ENCODE data around the gene ZNF280A.
"Not testable (repeated sequence)": the region's sequence is repeated elsewhere in the genome, so short reads cannot be mapped to it uniquely, and the experiment has no call there.

ZNF280A gene

DNA sequence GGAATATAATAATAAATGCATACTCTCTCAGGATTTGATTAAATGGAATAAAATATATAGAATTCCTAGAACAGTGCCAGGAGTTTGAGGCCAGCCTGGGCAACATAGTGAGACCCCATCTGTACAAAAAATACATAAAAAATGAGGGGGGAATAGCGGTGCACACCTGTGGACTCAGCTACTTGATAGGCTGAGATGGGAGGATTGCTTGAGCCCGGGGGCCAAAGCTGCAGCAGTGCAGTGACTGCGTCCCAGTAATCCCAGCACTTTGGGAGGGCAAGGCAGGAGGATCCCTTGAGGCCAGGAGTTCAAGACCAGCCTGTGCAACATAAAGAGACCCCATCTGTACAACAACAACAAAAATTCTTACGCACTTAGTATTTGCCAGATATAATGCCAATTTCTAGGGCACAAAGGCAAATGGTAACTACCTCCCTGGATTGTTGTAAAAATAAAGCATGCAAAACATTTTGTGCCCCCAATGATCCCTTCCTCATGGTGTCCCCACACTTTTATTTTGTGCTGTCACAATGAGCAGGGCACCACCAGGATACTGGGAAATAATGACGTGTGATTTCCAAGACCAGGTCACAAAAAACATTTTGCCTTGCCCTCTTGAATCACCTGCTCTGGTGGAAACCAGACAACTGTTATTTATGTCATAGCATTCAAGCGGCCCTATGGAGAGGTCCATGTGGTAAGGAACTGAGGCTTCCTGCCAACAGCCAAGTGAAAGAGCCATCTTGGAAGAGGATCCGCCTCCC lies 18.3 kb upstream of the ZNF280A start:
- DNase-seq: no peak

DNA sequence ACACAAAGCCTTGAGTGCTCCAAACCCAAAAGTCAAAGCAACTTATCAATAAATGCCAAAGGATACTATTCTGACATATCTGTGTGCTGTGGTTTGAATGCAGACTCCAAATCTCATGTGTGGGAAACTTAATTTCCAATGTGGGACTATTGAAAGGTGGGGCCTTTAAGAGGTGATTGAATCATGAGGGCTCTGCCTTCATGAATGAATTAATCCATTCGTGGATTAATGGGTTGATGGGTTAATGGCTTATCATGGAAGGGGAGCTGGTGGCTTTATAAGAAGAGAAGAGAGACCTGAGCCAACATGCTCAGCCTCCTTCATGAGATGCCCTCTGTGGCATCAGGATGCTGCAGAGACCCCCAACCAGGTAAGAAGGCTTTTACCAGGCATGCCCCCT lies 16.8 kb upstream of the ZNF280A start:
- DNase-seq: no peak

DNA sequence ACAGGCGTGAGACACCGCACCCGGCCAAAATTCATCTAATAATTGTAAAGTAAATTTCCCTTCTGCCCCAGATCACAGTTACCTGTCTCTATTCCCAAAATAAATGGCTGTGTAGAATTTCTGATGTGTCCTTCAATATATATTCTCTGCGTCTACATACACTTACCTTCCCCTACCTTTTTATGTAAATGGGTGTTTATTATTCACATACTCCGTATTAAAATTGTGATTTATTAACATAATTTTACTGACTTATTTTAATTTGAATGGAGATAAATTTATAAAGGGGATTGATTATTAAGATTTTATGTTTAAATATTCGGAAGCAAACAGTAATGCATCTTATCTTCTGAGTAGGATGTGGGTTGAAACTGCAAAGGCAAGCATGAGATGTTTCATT lies 16.4 kb upstream of the ZNF280A start:
- DNase-seq: no peak

DNA sequence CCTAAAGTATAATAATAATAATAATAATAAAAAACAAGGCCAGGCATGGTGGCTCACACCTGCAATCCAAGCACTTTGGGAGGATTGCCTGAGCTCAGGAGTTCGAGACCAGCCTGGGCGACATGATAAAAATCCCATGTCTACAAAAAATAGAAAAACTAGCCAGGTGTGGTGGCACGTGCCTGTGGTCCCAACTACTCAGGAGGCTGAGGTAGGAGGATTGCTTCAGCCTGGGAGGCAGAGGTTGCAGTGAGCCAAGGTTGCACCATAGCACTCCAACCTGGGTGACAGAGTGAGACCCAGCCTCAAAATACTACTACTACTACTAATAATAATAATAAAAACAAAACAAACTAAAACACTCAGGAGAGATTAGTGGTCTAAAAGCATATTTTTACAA lies 15.6 kb upstream of the ZNF280A start:
- no peak for DNase-seq

DNA sequence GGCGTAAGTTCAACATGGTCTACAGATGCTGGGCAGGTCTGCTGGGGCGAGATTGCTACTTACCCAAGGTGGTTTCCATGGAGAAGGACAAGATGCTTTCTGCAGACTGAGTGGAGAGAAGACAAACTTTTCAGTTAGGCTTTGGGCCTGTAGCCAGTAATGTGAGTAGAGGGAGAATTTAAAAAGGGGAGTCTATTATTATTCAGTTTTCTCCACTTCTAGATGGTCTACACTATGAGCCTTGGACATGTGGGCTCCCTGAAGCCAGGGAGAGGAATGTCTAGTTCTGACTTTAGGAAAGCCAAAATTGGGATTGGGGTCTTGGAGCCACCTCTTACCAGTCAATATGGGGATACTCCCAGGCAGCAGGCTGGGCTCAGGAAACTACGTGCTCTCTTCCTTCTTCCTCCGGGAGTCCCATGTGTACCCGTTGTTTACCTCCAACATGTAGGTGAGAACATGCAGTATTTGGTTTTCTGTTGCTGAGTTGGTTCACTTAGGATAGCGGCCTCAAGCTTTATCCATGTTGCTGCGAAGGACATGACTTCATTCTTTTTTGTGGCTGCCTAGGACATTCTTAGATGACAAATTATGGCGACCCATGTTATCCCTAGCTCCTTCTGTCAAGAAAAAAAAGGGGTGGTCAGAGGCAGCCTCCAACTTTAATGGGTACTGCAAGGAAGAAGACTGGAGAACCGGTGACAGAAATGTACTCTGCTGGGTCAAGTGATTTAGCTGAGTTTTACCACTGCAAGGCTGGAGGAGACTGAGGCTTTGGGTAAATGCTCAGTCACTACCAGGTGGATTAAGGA lies 14.7 kb upstream of the ZNF280A start:
- DNase-seq: no peak

DNA sequence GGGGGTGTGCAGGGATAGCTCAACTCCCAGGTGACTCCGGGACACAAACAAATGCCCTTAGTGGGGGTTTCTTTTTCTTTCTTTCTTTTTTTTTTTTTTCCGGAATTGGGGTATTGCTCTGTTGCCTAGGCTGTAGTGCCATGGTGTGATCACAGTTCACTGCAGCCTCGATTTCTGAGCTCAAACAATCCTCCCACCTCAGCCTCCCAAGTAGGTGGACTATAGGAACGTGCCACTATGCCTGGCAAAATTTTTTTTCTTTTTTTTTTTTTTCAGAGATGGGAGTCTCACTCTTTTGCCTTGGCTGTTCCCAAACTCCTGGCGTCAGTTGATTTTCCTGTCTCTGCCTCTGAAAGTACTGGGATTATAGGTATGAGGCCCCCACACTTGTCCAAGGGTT lies 13.8 kb upstream of the ZNF280A start:
- DNase-seq: no peak

DNA sequence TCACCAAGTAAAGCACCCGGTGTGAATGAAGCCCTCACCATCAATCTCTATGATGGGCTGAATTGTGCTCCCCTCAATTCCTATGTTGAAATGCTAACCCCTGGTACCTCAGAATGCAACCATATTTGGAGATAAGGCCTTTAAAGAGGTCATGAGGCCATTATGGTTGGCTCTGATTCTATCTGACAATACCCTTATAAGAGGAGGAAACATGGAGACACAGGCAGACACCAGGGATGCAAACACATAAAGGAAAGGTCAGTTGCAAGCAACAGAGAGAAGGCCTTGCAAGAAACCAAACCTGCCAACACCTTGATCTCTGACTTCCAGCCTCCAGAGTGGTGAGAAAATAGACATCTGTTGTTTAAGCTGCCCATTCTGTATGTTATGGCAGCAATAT lies 13.3 kb upstream of the ZNF280A start:
- no peak for DNase-seq

DNA sequence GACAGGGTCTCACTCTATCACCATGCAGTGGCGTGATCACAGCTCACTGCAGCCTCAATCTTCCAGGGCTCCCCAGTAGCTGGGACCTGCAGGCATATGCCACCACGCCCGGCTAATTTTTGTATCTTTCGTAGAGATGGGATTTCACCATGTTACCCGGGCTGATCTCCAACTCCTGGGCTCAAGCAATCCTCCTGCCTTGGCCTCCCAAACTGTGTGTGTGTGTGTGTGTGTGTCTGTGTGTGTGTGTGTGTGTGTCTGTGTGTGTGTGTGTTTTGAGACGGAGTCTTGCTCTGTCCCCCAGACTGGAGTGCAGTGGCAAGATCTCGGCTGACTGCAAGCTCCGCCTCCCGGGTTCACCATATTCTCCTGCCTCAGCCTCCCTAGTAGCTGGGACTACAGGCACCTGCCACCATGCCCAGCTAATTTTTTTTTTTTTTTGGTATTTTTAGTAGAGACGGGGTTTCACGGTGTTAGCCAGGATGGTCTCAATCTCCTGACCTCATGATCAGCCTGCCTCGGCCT lies 12.5 kb upstream of the ZNF280A start:
- not testable (repeated sequence) for DNase-seq

DNA sequence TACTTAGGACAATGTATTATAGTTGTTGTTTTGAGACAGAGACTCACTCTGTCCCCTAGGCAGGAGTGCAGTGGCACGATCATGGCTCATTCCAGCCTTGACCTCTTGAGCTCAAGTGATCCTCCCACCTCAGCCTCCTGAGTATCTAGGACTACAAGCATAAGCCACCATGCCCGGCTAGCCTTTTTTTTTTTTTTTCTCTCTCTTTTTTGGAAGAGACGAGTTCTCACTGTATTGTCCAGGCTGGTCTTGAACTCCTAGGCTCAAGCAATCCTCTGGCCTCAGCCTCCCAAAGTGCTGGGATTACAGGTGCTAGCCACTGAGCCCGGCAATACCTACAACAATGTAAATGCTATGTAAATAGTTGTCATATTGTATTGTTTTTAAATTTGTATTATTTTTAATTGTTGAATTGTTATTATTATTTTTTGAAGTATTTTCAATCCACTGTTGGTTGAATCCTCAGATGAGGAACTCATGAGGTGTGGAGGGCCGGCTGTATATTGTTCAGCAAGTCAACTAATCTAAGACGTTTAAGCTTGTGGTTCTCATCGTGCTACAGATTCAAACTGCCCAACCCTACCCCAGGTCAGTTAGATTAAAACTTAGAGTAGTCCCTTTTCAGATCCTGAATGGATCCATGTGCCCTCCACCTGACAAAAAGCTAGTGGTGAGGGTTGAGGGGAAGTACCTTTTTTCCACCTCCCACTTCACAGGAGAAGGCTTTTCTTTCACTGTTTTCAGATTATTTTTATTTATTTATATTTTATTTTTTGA lies 11.9 kb upstream of the ZNF280A start:
- DNase-seq: no peak

DNA sequence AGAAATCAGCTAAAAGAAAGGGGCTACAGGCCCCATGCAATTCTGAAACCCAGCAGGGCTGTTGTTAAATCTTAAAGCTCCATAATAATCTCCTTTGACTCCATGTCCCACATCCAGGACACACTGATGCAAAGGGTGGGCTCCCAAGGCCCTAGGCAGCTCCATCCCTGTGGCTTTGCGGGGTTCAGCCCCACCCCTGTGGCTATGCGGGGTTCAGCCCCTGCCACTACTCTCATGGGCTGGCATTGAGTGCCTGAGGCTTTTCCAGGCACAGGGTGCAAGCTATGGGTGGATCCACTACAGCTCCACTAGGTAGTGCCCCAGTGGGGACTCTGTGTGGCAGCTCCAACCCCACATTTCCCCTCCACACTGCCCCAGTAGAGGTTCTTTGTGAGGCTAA lies 8.7 kb upstream of the ZNF280A start:
- DNase-seq: no peak

DNA sequence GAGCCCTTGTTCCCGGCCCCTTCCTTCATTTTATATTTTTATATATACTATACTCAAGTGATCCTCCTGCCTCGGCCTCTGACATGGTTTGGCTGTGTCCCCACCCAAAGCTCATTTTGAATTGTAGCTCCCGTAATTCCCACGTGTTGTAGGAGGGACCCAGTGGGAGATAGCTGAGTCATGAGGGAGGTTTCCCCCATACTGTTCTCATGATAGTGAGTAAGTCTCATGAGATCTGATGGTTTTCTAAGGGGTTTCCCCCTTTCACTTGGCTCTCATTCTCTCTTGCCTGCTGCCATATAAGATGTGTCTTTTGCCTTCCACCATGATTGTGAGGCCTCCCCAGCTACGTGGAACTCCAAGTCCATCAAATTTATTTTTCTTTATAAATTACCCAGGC lies 7.2 kb upstream of the ZNF280A start:
- DNase-seq: no peak

DNA sequence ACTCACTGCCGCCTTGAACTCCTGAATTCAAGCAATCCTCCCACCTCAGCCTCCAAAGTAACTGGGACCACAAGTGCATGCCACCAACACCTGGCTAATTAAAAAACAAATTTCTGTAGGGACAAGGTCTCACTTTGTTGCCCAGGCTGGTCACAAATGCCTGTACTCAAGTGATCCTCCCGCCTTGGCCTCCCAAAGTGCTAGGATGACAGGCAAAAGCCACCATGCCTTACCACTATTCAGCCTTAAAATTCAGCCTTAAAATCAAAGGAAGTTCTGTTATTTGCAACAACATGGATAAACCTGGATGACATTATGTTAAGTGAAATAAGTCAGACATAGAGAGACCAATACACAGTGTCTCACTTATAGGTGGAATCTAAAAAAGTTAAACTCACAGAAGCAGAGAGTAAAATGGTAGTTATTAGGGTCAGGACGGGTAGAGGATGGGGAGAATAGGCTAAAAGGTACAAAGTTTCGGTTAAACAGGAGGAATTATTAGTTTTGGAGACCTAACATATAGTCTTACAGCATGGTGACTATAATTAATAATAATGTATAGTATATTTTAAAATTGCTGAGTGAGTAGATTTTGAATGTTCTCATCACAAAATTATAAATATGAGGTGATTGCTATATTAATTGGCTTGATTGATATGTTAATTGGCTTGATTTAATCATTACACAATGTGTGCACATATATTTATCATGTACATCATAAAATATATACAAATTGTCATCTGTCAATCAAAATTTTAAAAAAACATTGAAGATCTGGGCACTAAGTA lies 6.2 kb upstream of the ZNF280A start:
- DNase-seq: no peak

DNA sequence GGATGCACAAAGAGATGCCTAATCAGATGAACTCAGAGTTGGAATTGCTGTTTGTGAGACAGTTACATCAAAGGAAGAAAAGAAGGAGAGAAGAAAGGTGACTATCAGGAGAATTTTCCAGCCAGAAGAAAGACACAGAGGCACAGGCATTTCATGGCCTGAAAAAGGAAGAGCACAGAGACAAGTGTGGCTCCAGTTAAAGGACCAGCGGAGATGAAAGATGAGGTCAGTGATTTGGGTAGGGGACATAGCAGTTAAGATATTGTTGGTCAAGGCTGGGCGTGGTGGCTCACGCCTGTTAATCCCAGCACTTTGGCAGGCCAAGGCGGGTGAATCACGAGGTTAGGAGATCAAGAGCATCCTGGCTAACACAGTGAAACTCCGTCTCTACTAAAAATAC lies 3.4 kb upstream of the ZNF280A start:
- DNase-seq: no peak

DNA sequence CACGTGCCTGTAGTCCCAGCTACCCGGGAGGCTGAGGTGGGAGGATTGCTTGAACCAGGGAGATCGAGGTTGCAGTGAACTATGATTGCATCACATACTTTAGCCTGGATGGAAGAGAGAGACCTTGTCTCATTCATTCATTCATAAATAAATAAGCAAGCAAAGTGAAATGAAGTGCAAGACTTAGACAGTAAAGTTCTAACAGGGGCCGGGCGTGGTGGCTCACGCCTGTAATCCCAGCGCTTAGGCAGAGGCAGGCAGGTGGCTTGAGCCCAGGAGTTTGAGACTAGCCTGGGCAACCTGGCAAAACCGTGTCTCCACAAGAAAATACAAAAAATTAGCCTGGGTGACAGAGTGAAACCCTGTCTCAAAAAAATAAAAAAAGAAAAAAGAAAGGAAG lies 1.6 kb upstream of the ZNF280A start:
- DNase-seq: no peak

DNA sequence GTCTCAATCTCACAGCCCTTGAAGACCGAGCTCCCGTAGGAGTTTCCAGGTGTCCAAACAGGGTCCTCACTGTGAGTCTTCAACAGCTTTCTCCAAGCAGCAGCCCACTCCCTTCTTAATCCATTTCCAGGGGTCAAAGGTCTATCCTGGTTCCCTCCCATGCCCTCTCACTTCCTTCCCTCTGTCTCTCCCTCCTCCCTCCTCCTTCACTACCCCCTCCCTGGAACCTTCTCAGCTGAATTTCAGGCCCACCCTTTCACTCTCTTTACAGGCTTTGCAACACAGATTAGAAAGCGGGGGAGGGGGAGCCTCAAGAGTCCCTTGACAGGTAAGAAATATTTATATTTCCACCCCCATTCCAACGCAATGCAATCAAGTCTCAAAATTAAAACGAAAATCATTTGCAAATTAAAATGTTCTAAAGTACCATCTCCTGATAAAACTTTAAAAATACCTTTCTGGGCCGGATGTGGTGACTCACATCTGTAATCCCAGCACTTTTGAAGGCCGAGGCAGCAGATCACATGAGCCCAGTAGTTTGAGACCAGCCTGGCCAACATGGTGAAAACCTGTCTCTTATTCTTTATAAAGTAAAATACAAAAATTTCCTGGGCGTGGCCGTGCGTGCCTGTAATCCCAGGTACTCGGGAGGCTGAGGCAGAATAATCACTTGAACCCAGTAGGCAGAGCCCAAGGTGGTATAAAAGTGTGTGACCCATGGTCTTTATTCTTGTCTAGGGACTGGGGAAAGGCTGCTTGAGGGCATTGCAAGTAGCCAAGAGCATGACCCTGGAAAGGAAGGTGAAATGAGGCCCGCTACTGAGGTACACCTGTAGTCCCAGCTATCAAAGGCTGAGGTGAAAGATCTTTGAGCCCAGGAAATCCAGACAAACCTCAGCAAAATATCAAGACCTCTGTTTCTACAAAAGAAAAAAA lies 865 bp upstream of the ZNF280A start:
- no peak for DNase-seq

DNA sequence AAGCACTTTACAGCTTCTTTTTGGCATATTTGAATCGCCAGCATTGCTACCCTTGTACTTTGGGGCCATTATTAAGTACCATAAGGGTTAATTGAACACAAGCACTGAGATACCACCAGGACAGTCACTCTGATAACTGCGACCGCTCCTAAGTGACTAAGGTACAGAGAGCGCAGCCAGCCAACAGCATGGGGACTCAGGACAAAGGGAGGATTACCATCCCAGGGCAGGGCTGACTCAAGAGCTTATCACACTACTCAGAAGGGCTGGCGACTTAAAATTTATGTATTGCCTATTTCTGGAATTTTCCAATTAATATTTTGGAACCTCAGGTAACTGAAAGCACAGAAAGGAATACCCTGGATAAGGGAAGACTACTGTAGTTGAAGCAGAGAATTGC lies 479 bp downstream of the ZNF280A start:
- DNase-seq: no peak

DNA sequence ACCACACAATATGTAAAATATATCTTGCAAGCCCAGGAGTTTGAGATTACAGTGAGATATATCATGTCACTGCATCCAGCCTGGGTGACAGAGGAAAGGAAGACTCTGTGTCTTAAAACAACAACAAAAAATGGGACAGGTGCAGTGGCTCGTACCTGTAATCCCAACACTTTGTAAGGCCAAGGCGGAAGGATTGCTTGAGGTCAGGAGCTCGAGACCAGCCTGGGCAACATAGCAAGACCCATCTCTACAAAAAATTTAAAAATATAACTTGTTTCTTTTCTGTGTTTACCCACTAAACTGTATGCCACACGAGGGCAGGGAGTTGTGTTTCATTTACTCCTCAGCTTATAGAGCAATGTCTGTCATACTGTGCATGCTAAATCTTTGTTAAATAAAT lies 3.1 kb downstream of the ZNF280A start:
- no peak for DNase-seq

DNA sequence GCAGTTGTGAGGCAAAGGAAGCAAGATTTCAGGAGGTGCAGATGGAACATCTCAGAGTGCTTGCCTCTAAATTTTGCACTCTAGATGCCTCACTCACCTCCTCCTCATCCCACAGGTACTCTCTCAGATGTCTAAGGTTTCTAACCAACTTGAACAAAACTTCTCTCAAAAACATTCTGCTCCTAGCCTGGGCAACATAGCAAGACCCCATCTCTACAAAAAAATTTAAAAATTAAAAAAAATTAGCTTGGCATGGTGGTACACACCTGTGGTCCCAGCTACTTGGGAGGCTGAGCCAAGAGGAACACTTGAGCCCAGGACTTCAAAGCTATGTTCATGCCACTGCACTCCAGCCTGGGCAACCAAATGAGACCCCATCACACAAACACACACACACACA lies 4.2 kb downstream of the ZNF280A start:
- no peak for DNase-seq

DNA sequence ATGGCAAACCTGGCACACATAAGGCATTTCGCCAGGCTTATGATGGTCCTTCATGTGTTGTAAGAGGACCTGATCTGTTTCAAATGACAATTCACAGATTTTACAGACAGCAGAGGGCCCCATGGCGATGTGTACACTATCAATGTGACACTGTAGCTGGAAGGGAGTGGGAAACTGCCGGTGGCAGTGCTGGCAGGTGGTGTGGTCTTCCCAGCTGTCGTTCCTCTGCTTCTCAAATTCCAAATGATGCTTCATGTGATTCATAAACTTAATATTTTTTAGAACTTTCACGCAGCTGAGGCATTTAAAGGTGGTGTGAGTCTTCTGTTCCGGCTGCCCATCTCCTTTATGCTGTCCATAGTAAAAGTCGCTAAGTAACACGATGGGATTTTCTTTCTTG lies 5.6 kb downstream of the ZNF280A start:
- DNase-seq: not testable (repeated sequence)

DNA sequence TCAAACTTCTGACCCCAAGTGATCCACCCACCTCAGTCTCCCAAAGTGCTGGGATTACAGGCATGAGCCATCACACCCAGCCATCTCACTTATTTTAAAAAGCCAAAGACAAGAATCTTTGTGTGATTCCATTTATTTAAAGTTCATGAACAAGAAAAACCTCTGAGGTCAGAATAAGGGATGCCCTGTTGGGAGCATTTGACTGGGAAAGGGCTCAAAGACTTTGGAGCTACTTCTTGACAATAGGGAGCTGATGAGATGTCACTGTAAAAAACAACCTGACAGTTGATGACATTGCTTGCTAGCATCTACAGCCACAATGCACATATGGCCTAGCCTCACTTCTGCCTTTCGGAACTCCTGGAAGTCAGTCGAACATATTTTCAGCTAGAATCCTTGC lies 6.5 kb downstream of the ZNF280A start:
- no peak for DNase-seq

DNA sequence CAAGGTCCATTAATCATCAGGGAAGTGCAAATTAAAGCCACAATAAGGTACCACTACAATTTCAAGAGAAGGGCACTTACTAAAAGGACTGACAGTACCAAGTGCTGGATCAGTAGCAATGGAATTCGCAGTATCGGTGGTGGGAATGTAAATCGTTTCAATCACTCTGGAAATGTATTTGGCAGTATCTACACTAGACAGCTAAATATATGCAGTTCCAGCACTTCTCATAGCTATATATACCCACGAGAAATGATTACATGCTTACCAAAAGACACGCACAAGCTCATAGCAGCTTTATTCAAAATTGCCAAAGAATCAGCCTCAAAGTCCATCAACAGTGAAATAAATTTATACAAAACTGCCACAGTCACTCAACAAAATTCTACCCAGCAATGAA lies 7.1 kb downstream of the ZNF280A start:
- no peak for DNase-seq

DNA sequence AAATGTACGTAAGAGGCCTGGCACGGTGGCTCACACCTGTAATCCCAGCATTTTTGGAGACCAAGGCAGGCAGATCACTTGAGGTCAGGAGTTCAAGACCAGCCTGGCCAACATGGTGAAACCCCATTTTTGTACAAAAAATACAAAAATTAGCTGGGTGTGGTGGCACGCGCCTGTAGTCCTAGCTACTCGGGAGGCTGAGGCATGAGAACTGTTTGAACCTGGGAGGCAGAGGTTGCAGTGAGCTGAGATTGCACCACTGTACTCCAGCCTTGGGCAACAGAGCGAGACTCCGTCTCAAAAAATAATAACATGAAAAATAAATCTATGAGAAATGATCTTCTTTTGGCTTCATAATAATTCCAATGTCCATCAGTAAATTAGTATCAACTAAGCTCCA lies 9.2 kb downstream of the ZNF280A start:
- not testable (repeated sequence) for DNase-seq
